Activated T-cell treated with anti-CD3 and anti-CD28 coated beads for 48 hours (primary cell): Measurements from ENCODE around the gene SHISAL2B.
"Not testable (repeated sequence)": the region's sequence is repeated elsewhere in the genome, so short reads cannot be mapped to it uniquely, and the experiment has no call there.

ENCODE experiments used
- DNase-seq: peaks from one replicate; pipeline ENCODE4 v3.0.0-alpha.2; 2020; ENCODE audit warnings: low read depth

SHISAL2B gene

GRCh38 chr5:64700765-64701164 lies 10.5 kb downstream of the SHISAL2B start:
- DNase-seq, result no peak

- DNase-seq, result not testable (repeated sequence)
These were observed 15.8 kb downstream of the SHISAL2B start for GRCh38 chr5:64706074-64706473.

DNA sequence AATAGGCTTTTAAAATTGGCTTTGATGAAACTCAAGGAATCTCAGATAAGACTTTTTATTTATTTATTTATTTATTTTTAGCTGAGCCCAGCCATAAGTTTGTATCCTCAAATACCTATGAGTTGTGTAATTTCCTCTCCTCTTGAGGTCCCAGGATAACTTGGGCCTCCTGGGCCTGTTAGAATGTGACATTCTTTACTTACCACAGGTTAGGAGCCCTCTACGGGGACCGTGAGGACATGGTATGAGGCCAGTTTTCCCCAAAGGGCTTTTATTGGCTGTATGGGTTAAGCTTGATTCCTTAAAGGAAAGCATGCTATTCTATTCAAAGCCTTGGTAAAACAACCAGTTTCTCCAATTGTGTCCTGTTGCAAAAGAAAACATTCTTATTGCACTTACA lies 16.9 kb downstream of the SHISAL2B start:
- DNase-seq, result no peak

DNA sequence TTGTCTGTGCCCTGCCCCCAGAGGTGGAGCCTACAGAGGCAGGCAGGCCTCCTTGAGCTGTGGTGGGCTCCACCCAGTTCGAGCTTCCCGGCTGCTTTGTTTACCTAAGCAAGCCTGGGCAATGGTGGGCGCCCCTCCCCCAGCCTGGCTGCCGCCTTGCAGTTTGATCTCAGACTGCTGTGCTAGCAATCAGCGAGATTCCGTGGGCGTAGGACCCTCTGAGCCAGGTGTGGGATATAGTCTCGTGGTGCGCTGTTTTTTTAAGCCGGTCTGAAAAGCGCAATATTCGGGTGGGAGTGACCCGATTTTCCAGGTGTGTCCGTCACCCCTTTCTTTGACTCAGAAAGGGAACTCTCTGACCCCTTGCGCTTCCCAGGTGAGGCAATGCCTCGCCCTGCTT lies 24.2 kb downstream of the SHISAL2B start:
- not testable (repeated sequence) for DNase-seq

GRCh38 chr5:64722588-64722987 lies 32.3 kb downstream of the SHISAL2B start:
- DNase-seq, result no peak

GRCh38 chr5:64727150-64727549 lies 36.8 kb downstream of the SHISAL2B start:
- no peak for DNase-seq

DNA sequence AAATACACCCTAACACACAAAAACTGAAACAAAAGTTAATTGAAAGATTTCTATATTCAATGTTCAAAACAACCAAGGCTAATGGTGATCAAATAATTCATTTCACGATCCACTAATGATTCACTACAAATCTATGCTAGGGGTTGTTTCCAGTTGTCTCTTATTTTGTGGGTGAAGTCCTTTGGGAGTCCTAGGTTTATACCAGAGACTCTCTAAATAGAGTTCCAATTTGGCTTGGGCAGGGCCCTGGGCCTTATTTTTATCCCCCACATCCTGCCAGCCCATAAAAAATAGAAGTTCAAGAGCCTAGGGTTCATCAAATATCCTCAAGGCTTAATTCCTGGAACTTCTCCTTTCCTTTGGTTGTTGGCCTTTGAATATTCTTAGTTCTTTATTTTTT lies 52.1 kb downstream of the SHISAL2B start:
- DNase-seq, result no peak

- no peak for DNase-seq
These were observed 52.5 kb downstream of the SHISAL2B start for GRCh38 chr5:64742821-64743220.

GRCh38 chr5:64744914-64745313 lies 54.6 kb downstream of the SHISAL2B start:
- no peak for DNase-seq

- no peak for DNase-seq
These were observed 56.1 kb downstream of the SHISAL2B start for GRCh38 chr5:64746446-64746845.

DNA sequence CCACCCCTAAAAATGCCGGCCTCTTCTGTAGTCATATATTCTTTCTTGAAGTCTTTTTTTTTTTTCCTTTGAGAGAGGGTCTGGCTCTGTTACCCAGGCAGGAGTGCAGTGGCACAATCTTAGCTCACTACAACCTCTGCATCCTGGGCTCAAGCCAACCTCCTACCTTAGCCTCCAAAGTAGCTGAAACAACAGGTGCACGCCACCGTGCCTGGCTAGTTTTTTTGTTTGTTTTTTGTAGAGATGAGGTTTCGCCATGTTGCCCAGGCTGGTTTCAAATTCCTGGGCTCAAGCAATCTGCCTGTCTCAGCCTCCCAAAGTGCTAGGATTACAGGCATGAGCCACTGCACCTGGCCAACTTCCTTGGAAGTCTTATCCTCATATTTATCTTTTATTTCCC lies 59.1 kb downstream of the SHISAL2B start:
- DNase-seq, result no peak

- DNase-seq, result no peak
These were observed 63.8 kb downstream of the SHISAL2B start for GRCh38 chr5:64754066-64754465.

DNA sequence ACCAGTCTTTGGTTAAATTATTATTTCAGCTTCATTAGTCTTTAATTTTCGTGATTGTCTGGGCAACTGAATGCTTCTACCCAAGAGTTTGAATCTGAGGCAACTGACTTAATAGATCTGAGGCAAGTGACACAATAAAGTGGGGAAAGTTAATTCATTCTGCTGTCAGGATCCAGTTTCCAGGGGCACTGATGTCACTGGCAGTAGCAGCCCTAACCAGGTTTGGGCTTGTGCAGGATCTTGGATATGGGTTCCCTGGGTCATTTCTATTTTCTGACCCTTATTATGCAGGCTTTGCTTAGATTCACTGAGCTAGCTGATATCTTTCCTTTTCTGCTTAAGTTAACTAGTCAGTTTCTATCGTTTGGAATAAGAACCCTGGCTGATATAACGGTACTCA lies 68.6 kb downstream of the SHISAL2B start:
- no peak for DNase-seq

GRCh38 chr5:64759960-64760660 lies 69.8 kb downstream of the SHISAL2B start:
- DNase-seq, result no peak

DNA sequence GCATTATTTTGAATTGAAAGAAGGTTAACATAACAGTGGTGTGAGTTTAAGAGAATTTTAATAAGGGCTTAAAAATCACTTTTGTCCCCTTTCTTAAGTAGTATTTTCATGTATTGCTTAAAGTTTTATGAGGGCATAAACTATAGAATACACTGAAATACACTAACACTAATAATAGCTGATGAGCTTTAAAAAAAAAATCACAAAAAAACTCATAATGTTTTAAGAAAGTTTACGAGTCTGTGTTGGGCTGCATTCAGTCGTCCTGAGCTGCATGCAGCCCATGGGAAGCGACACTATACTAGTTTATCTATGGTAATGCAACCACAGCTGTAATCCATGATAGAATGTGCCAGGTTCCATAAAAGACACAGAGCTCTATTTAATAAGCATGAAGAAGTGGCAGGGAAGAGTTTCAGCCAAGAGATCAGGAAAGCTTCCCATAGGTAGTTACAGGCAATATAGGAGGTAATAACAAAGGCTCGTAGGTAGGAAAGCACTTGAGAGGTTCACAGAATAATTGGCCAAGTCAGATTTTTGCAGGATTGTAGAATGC lies 73.7 kb downstream of the SHISAL2B start:
- no peak for DNase-seq

GRCh38 chr5:64765804-64766504 lies 75.7 kb downstream of the SHISAL2B start:
- DNase-seq, result no peak

DNA sequence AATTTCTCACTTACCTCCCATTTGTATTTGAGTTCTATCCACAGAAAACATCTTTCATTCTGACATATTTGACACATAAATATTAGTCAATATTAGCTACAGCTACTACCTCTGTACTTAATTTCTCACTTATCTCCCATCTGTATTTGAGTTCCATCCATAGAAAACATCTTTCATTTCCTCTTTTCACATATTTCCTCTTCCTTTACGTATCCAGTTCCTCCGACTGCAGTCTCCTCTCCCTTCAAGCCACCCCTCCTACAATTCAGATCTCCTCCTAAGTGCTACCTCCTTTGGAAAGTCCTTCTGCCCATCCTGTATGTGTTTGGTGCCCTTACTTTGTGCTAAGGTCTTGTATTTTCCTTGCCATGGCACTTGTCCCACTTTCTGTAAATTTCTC lies 76.6 kb downstream of the SHISAL2B start:
- DNase-seq, result no peak
